Activated CD4-positive, alpha-beta T cell treated with anti-CD3 and anti-CD28 coated beads, Interleukin-2, amount 10 ng/mL, durations not matched to agents 7 days and 5 days (primary cell): ENCODE results near the gene TRIM4. TPM values are rescaled to one million over a fixed set of nuclear protein-coding genes. Genes with fewer than 3 reads are reported as not detected.
"Not testable (repeated sequence)": the region's sequence is repeated elsewhere in the genome, so short reads cannot be mapped to it uniquely, and the experiment has no call there.

ENCODE experiments used
- CTCF ChIA-PET: fragments of 350-600 bp; sonication (Branson Sonifier 250); formaldehyde crosslinking; loops from one replicate; lab custom pipeline; 2021; ENCODE audit warnings: antibody characterized with exemption; lab: Charles Lee
- POLR2A ChIA-PET: fragments of 350-600 bp; sonication (Branson Sonifier 250); formaldehyde crosslinking; loops from one replicate; lab custom pipeline; 2021; ENCODE audit warnings: antibody characterized with exemption; lab: Charles Lee
- DNase-seq: peaks from one replicate; pipeline ENCODE4 v3.0.0-alpha.2; 2020
- H3K27ac Mint-ChIP-seq: one replicate; pipeline ENCODE4 v1.8.0; 2021; ENCODE audit warnings: mild to moderate bottlenecking, moderate library complexity, mixed read lengths
- H3K27me3 Mint-ChIP-seq: one replicate; pipeline ENCODE4 v1.8.0; 2021; ENCODE audit warnings: mixed read lengths
- H3K36me3 Mint-ChIP-seq: one replicate; pipeline ENCODE4 v1.8.0; 2021; ENCODE audit warnings: low read depth, mixed read lengths
- H3K4me1 Mint-ChIP-seq: one replicate; pipeline ENCODE4 v1.8.0; 2021; ENCODE audit warnings: mixed read lengths
- H3K4me3 Mint-ChIP-seq: one replicate; pipeline ENCODE4 v1.8.0; 2021; ENCODE audit warnings: mild to moderate bottlenecking, moderate library complexity, mixed read lengths
- H3K9me3 Mint-ChIP-seq: one replicate; pipeline ENCODE4 v1.8.0; 2021; ENCODE audit warnings: mixed read lengths
- total RNA-seq, 2 experiments: library from RNA; stranded (reverse); gene quantifications; one replicate each; pipeline ENCODE4 v1.2.3, GENCODE V29; 2021

TRIM4 gene
- total RNA-seq, 2 experiments from 2014 or later, result 33.3 to 33.5 TPM

- Mint-ChIP-seq H3K27ac (no peak overlapping the region), H3K27me3 (peaks cover 26% of the 10 kb centered on the region), H3K36me3 (peaks cover 6% of the 10 kb centered on the region), H3K9me3 (peaks cover 13% of the 10 kb centered on the region), H3K4me1 (peaks cover 13% of the 10 kb centered on the region), H3K4me3 (no peak overlapping the region)
- POLR2A ChIA-PET, result no interaction called here
- no peak for DNase-seq
- CTCF ChIA-PET, result interaction anchor here (0.8 to 1.2 kb wide), 2 partner anchors 19 to 53 kb away, joined by 3 to 4 read pairs; partner anchors contain the start of gene TRIM4
Observed at GRCh38 chr7:99938296-99938695, 19.0 kb upstream of the TRIM4 start.

- Mint-ChIP-seq H3K4me1 (peaks cover 17% of the 10 kb centered on the region), H3K27me3 (peaks cover 15% of the 10 kb centered on the region), H3K9me3 (peaks cover 13% of the 10 kb centered on the region)
- CTCF ChIA-PET, H3K36me3 Mint-ChIP-seq, H3K27ac Mint-ChIP-seq, H3K4me3 Mint-ChIP-seq, DNase-seq, POLR2A ChIA-PET: not testable (repeated sequence)
Observed at GRCh38 chr7:99935009-99935408, 15.7 kb upstream of the TRIM4 start.

DNA sequence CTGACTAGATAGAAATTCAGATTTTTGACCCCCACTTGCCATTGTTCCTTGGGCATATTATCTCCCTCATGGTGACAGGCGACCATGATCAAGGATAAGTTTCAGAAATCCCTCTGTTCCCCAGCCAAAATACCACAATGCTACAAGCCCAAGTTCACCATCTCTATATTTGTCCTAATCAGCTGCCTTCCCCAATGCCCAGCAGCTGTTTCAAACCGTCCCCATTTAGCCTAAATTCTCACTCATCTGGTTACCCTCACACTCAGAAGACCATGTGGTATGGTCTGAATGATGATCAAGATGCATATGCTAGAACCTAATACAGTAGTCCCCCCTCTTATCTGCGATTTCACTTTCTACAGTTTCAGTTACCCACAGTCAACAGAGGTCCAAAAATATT lies 11.0 kb upstream of the TRIM4 start:
- H3K4me1 Mint-ChIP-seq, result peaks cover 38% of the 10 kb centered on the region
- H3K27me3 Mint-ChIP-seq, result peaks cover 20% of the 10 kb centered on the region
- ChIA-PET POLR2A (no interaction called here), CTCF (interaction anchor here (0.7 to 1.5 kb wide), 4 partner anchors 14 to 62 kb away, joined by 3 to 6 read pairs (median 4); no protein-coding TSS in a partner anchor)
- DNase-seq, result no peak
- no peak overlapping the region for H3K4me3 Mint-ChIP-seq
- H3K36me3 Mint-ChIP-seq, result no peaks in the 10 kb centered on the region
- no peaks in the 10 kb centered on the region for H3K9me3 Mint-ChIP-seq
- peak overlapping the region; percentile 9 for H3K27ac Mint-ChIP-seq

DNA sequence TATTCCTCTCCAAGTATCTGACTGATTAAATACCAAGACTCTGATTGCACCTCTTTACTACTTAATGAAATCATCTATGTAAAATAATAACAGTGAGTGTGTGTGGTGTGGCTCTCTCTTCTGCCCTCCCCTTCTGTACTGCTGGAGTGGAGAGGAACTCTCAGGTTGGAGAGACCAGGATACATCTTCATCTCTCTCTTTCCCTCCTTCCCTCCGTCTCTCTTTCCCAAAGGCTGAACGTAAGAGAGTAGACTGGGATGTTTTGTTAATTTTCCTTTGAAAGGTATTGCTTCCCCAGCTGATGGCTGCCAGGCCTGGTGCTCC lies 10.4 kb upstream of the TRIM4 start:
- peak overlapping the region; percentile 73 for H3K27ac Mint-ChIP-seq
- peak overlapping the region; percentile 62 for H3K4me3 Mint-ChIP-seq
- H3K27me3 Mint-ChIP-seq, result peaks cover 22% of the 10 kb centered on the region
- POLR2A ChIA-PET, result no interaction called here
- H3K36me3 Mint-ChIP-seq, result no peaks in the 10 kb centered on the region
- peaks cover 31% of the 10 kb centered on the region for H3K4me1 Mint-ChIP-seq
- no peak for DNase-seq
- CTCF ChIA-PET, result interaction anchor here (0.6 to 1.5 kb wide), 8 partner anchors 9 to 1774 kb away, joined by 3 to 6 read pairs (median 3); partner anchors contain the start of gene TRIM4
- no peaks in the 10 kb centered on the region for H3K9me3 Mint-ChIP-seq

GRCh38 chr7:99928994-99929729 lies 9.8 kb upstream of the TRIM4 start, which contains the start of gene GJC3:
GJC3 (minus strand) TSS chr7:99929620; CDS start chr7:99929620, 0 bp downstream.
- H3K4me3 Mint-ChIP-seq, result peak within 1 kb of the TSS; percentile 62
- ChIA-PET POLR2A (no interaction called here), CTCF (interaction anchor here (0.6 to 1.5 kb wide), 8 partner anchors 9 to 1774 kb away, joined by 3 to 6 read pairs (median 3); partner anchors contain the start of gene TRIM4)
- peaks cover 29% of the 10 kb centered on the region for H3K4me1 Mint-ChIP-seq
- DNase-seq, result peak; percentile 60
- no peaks in the 10 kb centered on the region for H3K36me3 Mint-ChIP-seq
- peaks cover 23% of the 10 kb centered on the region for H3K27me3 Mint-ChIP-seq
- no peaks in the 10 kb centered on the region for H3K9me3 Mint-ChIP-seq
- H3K27ac Mint-ChIP-seq, result peak within 1 kb of the TSS; percentile 73

- no peaks in the 10 kb centered on the region for H3K9me3 Mint-ChIP-seq
- CTCF ChIA-PET, result no interaction called here
- H3K27ac Mint-ChIP-seq, result peak overlapping the region; percentile 22
- H3K27me3 Mint-ChIP-seq, result peaks cover 23% of the 10 kb centered on the region
- no peak for DNase-seq
- H3K4me1 Mint-ChIP-seq, result peaks cover 29% of the 10 kb centered on the region
- no peaks in the 10 kb centered on the region for H3K36me3 Mint-ChIP-seq
- POLR2A ChIA-PET, result no interaction called here
- no peak overlapping the region for H3K4me3 Mint-ChIP-seq
Observed at GRCh38 chr7:99928188-99928587, 8.9 kb upstream of the TRIM4 start.

DNA sequence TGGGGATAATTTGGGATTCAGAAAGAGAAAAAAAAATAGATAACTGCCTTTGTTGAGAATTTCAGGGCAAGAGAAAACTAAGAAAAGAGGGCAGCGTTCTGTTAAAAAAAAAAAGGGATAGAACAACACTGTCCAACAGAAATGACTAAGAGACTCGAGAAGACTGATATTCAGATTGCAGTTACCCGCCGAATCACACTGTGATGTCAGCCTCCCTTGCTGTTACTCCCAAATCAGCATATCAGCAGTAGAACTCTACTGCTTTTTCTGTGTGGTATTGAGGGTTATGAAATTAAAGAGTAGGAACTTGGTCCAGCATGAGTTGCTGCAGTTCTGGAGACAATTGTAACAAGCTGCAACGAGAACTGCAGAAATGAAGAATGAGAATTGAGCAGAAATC lies 8.2 kb upstream of the TRIM4 start:
- Mint-ChIP-seq H3K27ac (no peak overlapping the region), H3K4me3 (no peak overlapping the region), H3K27me3 (peaks cover 23% of the 10 kb centered on the region), H3K36me3 (no peaks in the 10 kb centered on the region), H3K4me1 (peaks cover 29% of the 10 kb centered on the region), H3K9me3 (no peaks in the 10 kb centered on the region)
- ChIA-PET CTCF (no interaction called here), POLR2A (no interaction called here)
- no peak for DNase-seq

DNA sequence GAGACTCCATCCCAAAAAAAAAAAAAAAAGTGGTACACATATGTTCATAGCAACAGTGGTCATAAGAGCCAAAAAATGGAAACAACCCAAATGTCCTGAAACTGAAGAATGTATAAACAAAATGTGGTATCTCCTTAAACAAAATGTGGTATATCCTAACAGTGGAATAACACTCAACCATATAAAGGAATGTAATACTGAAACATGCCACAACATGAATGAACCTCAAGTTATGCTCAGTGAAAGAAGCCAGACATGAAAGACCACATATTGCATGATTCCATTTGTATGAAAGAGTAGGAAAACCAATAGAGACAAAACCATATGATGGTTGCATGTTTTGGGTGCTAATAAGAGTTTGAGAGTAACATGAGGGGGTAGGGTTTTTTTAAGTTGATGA lies 7.0 kb upstream of the TRIM4 start:
- Mint-ChIP-seq H3K27me3 (peaks cover 23% of the 10 kb centered on the region), H3K9me3 (no peaks in the 10 kb centered on the region), H3K4me1 (peaks cover 29% of the 10 kb centered on the region), H3K4me3 (no peak overlapping the region), H3K27ac (no peak overlapping the region), H3K36me3 (peaks cover 5% of the 10 kb centered on the region)
- DNase-seq, result no peak
- ChIA-PET CTCF (no interaction called here), POLR2A (no interaction called here)

- POLR2A ChIA-PET, result interaction anchor here (0.6 kb wide), 1 partner anchor 140 kb away, joined by 5 read pairs; no protein-coding TSS in a partner anchor
- Mint-ChIP-seq H3K27ac (no peak overlapping the region), H3K36me3 (peaks cover 17% of the 10 kb centered on the region), H3K4me1 (peaks cover 26% of the 10 kb centered on the region), H3K4me3 (no peak overlapping the region), H3K9me3 (no peaks in the 10 kb centered on the region), H3K27me3 (peaks cover 23% of the 10 kb centered on the region)
- CTCF ChIA-PET, result interaction anchor here (0.6 kb wide), 3 partner anchors 170 to 1522 kb away, joined by 3 read pairs; partner anchors contain the start of gene BAIAP2L1
- DNase-seq, result no peak
Observed at GRCh38 chr7:99923200-99923599, 3.9 kb upstream of the TRIM4 start.

DNA sequence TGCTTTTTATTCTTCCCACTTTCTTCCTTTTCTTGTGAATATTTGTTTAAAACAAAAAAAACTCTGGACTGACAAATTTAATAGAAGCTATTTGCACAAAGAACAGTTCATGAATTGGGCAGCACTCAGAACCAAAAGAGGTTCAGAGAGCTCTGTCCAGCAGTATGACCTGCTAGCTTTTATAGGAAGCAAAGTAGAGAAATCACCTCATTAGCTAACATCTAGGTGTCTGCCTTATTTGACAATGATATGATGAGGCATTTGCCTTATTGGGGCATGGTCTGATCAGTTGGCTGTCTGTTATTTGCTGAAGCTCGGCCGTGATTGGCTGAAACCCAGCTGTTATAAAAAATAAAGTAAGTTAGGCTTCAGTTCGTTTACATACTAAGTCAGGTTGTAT lies 819 bp upstream of the TRIM4 start:
- CTCF ChIA-PET, result interaction anchor here (0.8 to 1.5 kb wide), 6 partner anchors 9 to 212 kb away, joined by 3 to 4 read pairs (median 3); partner anchors contain the start of gene GJC3
- Mint-ChIP-seq H3K27me3 (peaks cover 3% of the 10 kb centered on the region), H3K4me1 (peaks cover 43% of the 10 kb centered on the region), H3K4me3 (peak overlapping the region; percentile 89), H3K36me3 (peaks cover 37% of the 10 kb centered on the region), H3K9me3 (no peaks in the 10 kb centered on the region), H3K27ac (peak overlapping the region; percentile 95)
- no peak for DNase-seq
- POLR2A ChIA-PET, result interaction anchor here (0.6 kb wide), 2 partner anchors 24 to 143 kb away, joined by 3 to 6 read pairs; no protein-coding TSS in a partner anchor

DNA sequence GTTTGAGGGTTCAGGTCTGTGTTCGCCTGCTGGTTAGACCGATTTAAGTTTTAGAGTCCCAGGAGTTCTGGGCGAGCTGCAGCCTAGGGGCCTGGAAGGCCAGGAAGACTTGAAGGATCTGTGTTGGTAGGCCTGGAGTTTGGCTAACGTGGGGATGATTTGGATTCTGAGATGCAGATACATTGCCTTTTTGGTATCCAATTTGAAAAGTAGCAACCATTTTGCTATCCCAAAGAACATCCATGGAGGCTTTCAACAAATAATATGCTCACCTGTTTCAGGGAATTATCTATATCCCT lies 433 bp upstream of the TRIM4 start:
- H3K4me3 Mint-ChIP-seq, result peak overlapping the region; percentile 89
- POLR2A ChIA-PET, result interaction anchor here (0.6 kb wide), 2 partner anchors 24 to 144 kb away, joined by 3 to 6 read pairs; no protein-coding TSS in a partner anchor
- CTCF ChIA-PET, result interaction anchor here (0.6 to 1.8 kb wide), 10 partner anchors 10 to 213 kb away, joined by 3 to 8 read pairs (median 3); partner anchors contain the start of gene GJC3
- DNase-seq, result no peak
- peaks cover 2% of the 10 kb centered on the region for H3K27me3 Mint-ChIP-seq
- H3K27ac Mint-ChIP-seq, result peak overlapping the region; percentile 95
- H3K4me1 Mint-ChIP-seq, result peaks cover 45% of the 10 kb centered on the region
- H3K36me3 Mint-ChIP-seq, result peaks cover 37% of the 10 kb centered on the region
- no peaks in the 10 kb centered on the region for H3K9me3 Mint-ChIP-seq

DNA sequence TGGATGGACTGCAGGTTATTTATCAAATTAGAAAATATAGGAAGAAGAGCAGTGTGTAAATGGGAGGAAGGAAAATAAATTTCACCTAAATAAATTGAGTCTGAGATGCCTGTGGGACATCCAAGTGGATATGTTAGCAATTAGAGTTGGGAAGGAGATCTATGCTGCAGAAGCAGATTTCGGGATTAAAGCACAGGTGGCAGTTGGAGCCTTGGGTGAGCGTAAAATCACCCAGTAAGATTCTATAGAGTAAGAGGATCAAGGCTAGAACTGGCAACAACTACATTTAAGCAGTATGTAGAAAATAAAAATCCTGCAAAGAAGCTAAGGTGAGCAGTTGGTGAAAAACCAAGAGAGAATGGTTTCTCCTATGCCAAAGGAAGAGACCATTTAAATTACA lies 8.4 kb downstream of the TRIM4 start:
- H3K4me1 Mint-ChIP-seq, result peaks cover 28% of the 10 kb centered on the region

GRCh38 chr7:99901581-99901980 lies 17.7 kb downstream of the TRIM4 start:
- H3K27ac Mint-ChIP-seq, result no peak overlapping the region
- peaks cover 13% of the 10 kb centered on the region for H3K4me1 Mint-ChIP-seq
- H3K36me3 Mint-ChIP-seq, result peaks cover 66% of the 10 kb centered on the region

More for the DNA sequence above, 8.4 kb downstream of the TRIM4 start:
- Mint-ChIP-seq H3K4me3 (no peak overlapping the region), H3K36me3 (peaks cover 35% of the 10 kb centered on the region), H3K27ac (no peak overlapping the region), H3K27me3 (no peaks in the 10 kb centered on the region), H3K9me3 (no peaks in the 10 kb centered on the region)
- ChIA-PET CTCF (no interaction called here), POLR2A (no interaction called here)
- no peak for DNase-seq

More at GRCh38 chr7:99901581-99901980, 17.7 kb downstream of the TRIM4 start:
- POLR2A ChIA-PET, result no interaction called here
- CTCF ChIA-PET, result interaction anchor here (0.5 kb wide), 1 partner anchor 152 kb away, joined by 3 read pairs; no protein-coding TSS in a partner anchor
- H3K4me3 Mint-ChIP-seq, result no peak overlapping the region
- H3K9me3 Mint-ChIP-seq, result peaks cover 6% of the 10 kb centered on the region
- no peak for DNase-seq
- H3K27me3 Mint-ChIP-seq, result no peaks in the 10 kb centered on the region
